GM21825 (cell line): ENCODE measurements around the gene LPP.
A peak's percentile ranks its signal among the peaks of the same experiment; 100 is the strongest.
"Not testable (repeated sequence)": the region's sequence is repeated elsewhere in the genome, so short reads cannot be mapped to it uniquely, and the experiment has no call there.

Source experiments
- ATAC-seq: cut with Tn5 transposase; IDR thresholded peaks from one replicate; pipeline ENCODE4 v1.9.1; 2021; ENCODE audit warnings: mild to moderate bottlenecking, moderate library complexity; ENCODE audit not compliant: unreplicated experiment

LPP gene, protein sequence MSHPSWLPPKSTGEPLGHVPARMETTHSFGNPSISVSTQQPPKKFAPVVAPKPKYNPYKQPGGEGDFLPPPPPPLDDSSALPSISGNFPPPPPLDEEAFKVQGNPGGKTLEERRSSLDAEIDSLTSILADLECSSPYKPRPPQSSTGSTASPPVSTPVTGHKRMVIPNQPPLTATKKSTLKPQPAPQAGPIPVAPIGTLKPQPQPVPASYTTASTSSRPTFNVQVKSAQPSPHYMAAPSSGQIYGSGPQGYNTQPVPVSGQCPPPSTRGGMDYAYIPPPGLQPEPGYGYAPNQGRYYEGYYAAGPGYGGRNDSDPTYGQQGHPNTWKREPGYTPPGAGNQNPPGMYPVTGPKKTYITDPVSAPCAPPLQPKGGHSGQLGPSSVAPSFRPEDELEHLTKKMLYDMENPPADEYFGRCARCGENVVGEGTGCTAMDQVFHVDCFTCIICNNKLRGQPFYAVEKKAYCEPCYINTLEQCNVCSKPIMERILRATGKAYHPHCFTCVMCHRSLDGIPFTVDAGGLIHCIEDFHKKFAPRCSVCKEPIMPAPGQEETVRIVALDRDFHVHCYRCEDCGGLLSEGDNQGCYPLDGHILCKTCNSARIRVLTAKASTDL

DNA sequence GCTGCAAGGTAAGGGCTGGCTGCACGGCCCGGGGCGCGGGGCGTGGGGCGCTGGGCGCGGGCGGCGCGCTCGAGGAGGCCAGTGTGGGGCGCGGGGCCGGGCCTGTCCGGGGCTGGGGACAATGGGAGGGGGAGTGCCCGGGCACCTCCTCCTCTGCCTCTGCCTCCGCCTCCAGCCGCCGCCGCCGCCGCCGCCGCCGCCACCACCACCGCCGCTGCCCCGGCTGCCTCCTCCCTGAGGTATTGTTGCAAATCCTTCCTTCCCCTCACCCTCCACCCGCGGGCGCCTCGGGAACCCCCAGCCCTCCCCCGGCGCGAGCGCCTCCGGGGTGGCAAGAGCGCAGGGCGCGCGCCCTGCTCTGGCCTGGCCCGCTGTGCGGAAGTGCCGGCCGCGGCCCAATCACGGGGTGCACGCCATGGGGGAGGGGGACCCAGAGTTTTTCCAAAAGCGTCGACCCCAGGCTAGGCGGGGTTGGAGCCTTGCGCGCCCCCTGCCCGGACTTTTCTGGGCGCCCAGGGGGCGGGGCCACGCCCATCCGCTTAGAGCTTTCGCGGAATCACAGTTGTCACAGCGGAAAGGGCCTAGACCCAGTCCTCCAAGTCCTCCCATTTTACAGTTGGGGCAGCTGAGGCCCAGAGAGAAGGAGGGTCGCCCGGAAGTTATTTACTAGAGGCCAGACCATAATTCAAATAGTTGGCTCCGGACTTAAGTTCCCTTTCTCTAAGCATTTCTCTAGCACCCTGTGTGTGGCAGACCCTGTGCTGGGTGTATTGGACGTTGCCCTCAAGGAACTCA lies at the start of gene LPP:
TSS of gene LPP (plus strand) at position 144 of the 795 bp plus-strand sequence. CDS start 251,964 bp downstream, outside the sequence.
- ATAC-seq = peak; percentile 76

DNA sequence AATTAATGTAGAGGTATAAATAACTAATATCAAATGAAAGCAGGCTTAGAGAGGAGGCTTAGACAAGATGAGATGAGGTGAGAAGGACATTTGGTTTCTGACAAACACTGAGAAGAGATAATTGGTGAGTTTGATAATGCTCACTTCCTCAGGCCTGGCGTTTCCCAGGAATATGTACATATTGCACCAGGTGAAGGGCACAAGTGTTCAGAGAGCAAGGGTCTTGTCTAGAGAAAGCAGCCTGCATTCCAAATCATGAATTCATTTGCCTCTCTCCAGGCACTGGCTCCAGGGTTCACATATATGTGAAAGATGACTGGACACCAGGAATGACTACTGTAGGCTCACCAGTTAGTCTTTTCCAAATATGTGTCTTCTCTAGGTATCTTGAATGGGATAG lies 48.0 kb upstream of the LPP start:
- ATAC-seq = no peak

DNA sequence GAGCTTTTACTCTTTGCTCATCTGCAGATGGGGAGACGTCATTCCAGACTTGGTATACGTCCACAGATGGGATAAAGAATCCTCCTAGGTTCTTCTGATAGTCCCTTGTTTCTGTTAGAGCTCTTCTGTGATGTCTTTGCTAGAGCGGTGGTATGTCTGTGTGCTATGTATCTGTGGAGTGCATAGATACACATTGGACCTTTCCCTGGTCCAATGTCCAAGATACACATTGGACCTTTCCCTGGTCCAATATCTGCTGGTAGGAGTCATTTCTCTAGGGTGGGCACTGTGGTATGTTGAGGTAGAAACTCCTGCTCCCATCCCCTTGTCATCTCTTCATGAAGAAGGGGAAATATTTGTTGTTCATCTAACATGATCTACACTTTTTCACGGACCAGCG lies 47.5 kb upstream of the LPP start:
- no peak for ATAC-seq

DNA sequence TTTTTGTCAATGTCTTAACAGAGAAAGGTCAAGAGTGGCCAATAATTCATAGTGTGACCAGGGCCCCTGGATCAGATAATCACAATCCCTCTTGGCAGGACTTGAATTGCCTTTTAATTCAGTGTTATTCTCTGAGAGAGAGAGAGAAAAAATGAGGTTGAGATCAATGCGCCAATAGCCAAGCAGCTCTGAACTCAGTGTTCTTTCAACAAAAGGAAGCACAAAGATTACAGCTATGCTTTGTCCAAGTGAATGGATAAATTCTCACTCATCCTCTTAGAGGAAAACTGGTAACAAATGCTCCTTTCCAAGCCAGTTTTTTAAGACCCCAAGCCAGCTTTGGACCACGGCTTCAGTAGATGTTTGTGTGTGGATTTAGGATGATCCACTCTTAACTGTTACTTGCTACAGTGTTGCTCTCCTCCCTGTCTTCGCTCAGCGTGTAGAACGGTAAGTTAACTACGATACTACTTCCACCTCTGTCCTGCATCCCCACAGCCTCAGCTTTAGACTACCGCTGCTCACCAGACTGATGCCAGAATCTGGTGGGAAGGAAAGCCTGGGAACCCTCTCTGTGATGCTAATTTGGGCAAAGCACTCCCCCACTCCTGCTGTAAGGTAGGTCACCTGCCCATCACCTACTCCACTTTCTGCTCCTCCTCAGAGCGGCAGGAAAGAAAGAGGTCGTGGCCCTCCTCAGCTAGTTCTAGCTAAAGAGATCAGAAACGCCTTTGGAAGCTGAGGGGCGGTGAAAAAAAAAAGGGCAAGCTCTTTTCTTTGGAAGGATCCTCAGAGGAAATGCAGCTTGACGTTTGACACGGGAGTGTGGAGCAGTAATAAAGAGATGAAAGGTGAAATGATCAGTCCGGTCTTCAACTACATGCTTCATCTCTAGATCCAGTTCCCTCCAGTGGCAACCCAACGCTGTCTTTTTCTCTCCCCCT lies 46.8 kb upstream of the LPP start:
- no peak for ATAC-seq

DNA sequence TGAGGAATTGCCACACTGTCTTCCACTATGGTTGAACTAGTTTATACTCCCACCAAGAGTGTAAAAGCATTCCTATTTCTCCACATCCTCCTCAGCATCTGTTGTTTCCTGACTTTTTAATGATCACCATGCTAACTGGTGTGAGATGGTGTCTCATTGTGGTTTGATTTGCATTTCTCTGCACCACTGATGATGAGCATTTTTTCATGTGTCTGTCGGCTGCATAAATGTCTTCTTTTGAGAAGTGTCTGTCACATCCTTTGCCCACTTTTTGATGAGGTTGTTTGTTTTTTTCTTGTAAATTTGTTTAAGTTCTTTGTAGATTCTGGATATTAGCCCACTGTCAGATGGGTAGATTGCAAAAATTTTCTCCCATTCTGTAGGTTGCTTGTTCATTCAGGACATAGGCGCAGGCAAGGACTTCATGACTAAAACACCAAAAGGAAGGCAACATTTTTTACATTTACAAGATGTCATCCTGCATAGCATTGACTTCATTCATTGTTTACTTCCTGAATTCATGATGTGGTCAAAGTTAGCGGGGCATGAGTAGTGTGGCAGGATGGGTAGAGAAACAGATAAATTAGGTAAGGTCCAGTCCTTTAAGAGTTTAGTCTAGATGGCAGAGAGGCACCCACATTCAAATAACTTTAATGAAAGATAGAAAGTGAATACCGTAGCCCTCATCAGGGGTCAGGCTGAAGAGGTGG lies 45.1 kb upstream of the LPP start:
- no peak for ATAC-seq

DNA sequence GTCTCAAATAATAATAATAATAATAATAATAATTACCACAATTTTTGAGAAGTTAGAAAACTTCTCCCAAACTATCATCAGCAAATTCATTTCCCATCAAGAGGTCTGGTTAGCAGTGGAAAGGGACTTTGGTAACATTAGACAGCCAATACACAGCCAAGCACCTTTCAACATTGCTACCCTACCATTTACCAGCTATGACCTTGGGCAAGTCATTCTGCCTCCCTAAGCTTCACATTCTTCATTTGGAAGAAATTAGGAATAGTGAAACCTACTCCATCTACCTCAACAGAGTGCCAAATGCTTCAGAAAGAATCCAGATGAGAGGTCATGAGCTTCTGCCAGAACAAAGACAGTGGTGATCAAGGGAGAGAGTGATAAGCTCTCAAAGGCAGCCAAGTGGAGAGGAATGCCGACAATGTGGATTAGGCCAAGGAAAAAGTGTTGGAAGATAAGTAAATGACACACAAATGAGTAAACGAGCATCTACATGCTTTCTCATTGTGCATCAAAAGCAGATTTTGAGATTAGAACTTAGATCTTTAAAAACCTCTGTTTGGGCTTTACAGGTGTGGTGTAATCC lies 42.9 kb upstream of the LPP start:
- no peak for ATAC-seq

DNA sequence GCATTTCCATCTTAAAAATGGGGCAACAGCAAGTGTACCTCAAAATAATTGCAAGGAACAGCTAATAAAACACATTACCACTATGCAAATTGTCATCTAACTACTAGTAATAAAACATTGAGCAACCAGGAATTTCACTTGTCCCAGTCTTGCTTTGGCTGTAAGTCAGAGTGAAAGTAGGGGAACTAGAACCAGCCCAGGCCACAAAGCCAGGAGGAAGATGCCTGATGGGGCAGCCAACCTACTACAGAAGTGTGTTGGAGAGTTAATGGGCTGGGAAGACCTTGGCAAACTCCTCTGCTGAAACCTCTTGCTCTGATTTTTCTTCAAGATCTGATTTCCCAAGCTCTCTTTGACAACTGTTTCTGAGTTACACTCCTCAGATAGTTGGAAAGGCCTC lies 40.2 kb upstream of the LPP start:
- no peak for ATAC-seq

DNA sequence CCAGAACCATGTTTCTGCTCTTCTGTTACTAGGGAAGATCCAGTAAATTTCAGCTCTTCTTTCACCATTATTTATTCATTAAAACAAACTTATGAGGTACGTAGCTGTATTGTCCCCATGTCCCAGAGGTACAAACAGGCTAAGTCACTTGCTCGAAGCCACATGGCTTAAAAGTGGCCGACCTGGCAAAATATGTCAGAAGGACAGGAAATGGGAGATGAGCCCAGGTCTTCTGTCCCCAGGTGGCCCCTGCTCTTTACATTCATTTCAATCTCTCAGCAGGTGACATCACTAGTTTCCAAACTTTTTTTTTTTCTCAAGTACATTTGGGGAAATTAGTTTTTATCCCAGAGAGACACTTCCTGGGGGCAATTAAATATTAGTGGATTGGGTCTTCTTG lies 34.1 kb upstream of the LPP start:
- ATAC-seq = no peak

DNA sequence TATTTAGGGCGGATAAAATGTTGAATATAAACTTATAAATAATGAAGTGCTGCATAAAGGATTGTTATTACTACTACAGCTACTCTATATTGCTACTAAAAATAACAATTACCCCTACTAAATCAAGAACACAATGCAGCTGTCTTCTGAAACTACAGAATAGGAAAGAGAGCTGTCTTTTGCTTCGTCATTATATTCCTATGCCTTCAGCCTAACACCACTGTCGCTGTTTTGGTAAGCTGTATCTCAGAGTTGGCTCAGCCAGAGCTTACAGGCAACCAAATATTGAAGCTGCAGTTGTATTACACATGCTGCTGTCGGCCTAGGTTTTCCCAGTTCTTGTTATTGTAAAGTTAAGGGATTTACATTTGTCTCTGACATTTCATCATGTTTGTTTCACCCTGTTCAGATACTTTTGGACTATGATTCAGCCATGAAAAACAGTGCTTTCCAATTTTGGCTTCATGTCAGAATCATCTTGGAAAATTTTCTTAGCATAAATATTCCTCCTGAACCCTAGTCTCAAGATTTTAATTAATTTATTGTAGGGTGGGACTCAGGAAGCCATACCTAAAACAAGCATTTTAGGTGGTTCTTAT lies 31.3 kb upstream of the LPP start:
- ATAC-seq = no peak

DNA sequence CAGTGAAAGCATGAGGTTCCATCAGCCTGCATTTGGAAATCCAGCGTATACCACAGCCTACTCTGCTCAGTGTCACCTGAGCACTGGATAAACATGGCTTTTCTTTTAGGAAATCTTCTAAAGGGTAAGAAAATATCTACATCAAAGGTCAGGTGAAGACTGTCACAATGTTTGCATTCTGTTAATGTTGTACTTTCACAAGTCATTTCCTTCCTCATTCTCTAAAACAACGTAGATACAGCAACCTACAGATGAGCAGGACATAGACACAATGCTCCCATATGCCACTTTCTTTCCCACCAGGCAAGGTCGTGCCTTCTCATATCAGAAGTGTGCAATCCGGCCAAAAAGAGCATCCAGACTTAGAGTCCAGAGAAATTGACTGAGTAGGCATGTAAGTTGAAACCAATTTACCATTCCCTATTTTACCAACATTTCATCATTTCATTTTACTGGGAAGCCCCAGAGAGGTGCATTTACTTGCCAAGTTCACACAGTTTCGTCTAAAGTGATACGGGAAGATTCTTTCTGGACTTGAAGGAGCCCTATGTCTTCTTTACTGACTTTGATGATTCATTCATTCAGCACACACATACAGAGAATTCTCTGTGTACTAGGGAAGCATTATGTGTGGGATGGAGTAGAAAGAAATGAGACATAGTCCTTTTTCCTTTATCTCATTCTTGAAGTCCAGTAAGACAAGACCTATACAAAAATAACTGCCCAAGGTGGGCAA lies 30.6 kb upstream of the LPP start:
- no peak for ATAC-seq

DNA sequence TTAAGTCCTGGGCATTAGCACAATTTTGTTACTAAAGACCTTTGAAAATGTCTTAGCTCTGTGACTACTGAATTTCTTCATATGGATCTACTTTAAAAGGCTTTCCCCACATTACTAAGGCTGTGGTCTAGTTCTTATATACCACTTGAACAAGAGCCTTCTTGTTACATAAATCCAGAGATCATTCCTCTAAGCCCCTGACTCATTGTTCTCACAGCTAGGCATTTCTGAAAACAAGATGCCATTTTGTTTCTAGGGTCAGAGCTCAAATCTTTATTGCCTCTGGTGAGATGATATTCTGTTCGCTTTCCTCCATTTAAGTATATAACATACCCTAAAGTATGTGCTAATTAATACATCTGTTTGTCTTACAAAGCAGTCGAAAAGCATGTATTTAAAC lies 29.8 kb upstream of the LPP start:
- no peak for ATAC-seq

DNA sequence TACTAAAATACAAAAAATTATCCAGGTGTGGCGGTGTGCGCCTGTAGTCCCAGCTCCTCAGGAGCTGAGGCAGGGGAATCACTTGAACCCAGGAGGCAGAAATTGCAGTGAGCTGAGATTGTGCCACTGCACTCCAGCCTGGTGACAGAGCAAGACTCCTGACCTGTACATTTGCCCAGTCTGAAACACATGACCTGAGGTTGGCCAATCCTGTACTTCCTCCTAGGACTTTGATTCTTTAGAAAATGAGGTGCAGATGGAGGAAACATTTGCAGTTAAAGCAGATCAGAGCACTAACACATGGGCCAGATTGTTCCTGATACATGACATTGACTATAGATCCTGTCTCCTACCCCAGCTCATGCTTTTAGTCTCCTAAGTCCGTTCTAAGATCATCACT lies 28.9 kb upstream of the LPP start:
- ATAC-seq = no peak

DNA sequence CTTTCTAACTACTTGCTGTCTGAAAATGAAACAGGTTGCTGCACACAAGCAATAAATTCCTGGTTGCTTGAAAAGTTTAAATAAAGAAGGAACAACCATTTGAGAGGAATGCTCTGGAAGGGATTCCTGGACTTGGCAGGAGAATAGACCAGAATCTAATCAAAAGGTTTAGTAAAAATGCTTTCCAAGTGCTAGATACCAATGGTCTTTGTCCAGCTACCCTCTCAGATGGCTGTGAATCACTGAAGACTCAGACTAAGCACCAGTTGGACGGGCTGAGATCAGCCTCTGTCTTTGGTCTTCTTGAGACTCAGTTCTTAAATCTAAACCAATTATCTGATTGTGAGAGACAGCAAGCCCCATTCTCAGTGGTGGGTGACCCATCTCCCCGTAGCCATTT lies 27.7 kb upstream of the LPP start:
- ATAC-seq = no peak

DNA sequence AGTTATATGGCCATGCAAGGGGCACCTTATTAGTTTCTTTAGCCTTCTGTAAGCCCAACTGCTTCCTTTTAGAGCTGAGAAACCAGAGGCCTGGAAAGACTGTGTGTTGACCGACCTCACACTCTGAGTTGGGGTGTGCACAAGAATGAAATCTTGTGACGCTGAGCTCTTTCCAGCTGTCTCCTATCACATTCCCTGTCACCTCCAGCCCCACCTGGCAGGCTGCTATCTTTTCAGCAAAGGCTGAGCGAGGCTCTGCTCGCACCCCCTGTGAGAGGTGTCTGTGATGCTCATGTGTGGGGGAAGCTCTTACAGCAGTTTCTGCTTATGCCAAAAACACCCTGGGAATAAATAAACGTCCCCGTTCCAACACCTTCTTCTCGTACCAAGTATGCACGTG lies 27.0 kb upstream of the LPP start:
- ATAC-seq = no peak

DNA sequence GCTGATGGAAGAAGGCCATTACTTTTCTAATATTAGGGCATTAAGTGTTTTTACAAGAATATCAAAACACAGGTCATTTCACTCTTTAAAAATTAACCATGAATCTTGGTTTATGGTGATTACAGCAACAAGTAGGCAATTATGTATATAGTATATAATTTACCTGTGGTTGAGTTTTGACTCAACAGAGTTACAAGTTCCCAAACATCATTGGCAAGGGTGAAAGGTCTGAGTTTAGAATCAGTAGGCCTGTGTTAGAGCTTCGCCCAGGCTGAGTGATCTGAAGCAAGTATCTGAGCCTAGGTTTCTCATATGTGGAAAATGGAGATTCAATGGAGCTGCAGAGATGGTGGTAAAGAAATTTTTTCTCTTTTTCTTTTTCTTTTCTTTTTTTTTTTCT lies 25.1 kb upstream of the LPP start:
- ATAC-seq = no peak

DNA sequence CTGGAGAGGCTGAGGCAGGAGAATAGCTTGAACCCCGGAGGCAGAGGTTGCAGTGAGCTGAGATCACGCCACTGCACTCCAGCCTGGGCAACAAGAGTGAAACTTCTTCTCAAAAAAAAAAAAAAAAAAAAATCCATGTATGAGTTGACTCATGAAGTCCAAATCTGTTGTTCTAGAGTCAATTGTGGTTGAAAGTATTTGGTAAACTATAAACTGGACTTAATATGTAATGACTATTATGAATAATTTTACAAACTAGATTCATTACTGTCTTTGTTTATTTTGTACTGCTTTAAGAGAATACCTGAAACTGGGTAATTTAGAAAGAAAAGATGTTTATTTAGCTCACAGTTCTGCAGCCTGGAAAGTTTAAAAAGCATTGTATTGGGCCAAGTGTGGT lies 22.9 kb upstream of the LPP start:
- not testable (repeated sequence) for ATAC-seq

DNA sequence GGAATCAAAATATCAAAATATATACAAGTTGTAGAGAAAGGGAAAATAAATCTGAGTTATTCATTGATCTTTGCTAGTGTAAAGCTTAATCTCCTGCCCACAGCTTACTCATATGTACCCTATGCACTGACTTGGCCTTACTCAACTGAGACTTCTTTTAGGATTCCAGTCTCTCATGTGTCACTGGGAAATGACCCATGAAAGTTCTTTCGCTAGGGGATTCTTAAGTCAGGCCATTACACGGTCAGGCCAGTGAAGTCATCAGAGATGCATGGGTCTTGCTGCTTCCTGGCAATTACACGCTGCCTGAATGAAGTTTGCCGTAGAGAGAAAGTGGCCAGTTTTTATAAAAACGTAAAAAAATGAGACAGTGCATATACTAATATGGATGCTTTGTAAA lies 20.7 kb upstream of the LPP start:
- no peak for ATAC-seq

DNA sequence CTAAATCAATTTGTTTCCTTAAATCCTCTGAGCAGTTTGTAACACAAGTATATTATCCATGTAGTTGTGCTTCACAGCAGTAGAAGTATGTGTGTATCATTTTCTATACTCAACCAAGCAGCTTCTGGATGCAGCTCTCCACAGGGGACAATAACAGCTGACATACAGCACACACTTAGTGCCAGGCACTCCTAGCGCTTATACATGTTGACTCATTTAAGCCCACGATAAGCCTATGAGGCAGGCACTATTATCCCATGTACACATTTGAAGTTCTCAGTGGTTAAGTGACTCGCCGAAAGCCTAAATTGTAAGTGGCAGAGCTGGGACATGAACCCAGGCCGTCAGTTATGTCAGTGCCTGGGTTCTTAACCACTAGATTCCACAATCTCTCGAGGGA lies 20.3 kb upstream of the LPP start:
- no peak for ATAC-seq

DNA sequence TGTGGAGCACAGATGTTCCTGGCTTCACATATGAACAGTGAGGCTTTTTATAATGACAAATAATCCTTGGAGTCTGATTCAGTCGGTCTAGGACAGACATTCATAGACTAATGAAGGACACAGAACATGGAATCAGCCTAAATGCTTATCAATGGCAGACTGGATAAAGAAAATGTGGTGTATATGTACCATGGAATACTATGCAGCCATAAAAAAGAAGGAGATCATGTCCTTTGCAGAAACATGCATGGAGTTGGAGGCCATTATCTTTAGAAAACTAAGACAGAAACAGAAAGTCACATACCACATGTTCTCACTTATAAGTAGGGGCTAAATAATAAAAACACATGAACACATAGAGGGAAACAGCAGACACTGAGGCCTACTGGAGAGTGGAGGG lies 19.9 kb upstream of the LPP start:
- no peak for ATAC-seq
